PFSK-1 (cell line): ENCODE results near the gene TRMU.

ENCODE experiments used
- FOXP2 ChIP-seq: optimal IDR thresholded peaks from 2 replicates; pipeline ENCODE3; 2011; ENCODE audit warnings: borderline replicate concordance, control low read depth, inconsistent platforms; ENCODE audit not compliant: insufficient read depth; ENCODE audit errors: extremely low read length, extremely low read depth
- POLR2AphosphoS5 ChIP-seq: IDR thresholded peaks from 2 replicates; pipeline ENCODE4 v1.6.1; 2012; ENCODE audit warnings: low read depth, mild to moderate bottlenecking, control low read depth, low read length, moderate library complexity
- REST ChIP-seq, 2 experiments: IDR thresholded peaks; 2 replicates each; pipeline versions ENCODE4 v1.6.1 to v1.8.0; 2011 to 2012; ENCODE audit warnings: low read depth in 2 of 2, low read length in 2 of 2, control low read depth in 1 of 2, inconsistent platforms in 1 of 2, mild to moderate bottlenecking in 1 of 2, moderate library complexity in 1 of 2; ENCODE audit not compliant: insufficient read depth in 1 of 2
- SIN3A ChIP-seq: IDR thresholded peaks from 2 replicates; pipeline ENCODE4 v1.6.1; 2012; ENCODE audit warnings: mild to moderate bottlenecking, low read length, moderate library complexity, borderline replicate concordance; ENCODE audit not compliant: insufficient read depth
- TAF1 ChIP-seq: IDR thresholded peaks from 2 replicates; pipeline ENCODE4 v1.6.1; 2012; ENCODE audit warnings: low read length, control low read depth, borderline replicate concordance; ENCODE audit not compliant: insufficient read depth

TRMU gene

GRCh38 chr22:46296257-46297150 is 39.0 kb upstream of the TRMU start, which contains the start of gene GTSE1:
Gene GTSE1 (plus strand): TSS chr22:46296870. CDS start chr22:46297401, 531 bp downstream.
- peak; percentile 49 for TF ChIP-seq FOXP2
- TF ChIP-seq SIN3A: no peak; the same call in 1 of the 2 replicates
- TF ChIP-seq REST (IDR thresholded peaks at IDR 0.05; ENCODE audit: insufficient read depth in 1 of 2, low read depth in 2 of 2, low read length in 2 of 2): no peak
- TF ChIP-seq TAF1: peak; percentile 78; the same call in 1 of the 2 replicates
- TF ChIP-seq POLR2AphosphoS5: peak; percentile 57; the same call in 1 of the 2 replicates

- TF ChIP-seq SIN3A: 0 out of 2 replicates have a peak, but pooled peaks have one; percentile 25
- no peak for TF ChIP-seq TAF1
Observed at GRCh38 chr22:46297151-46297812, 38.2 kb upstream of the TRMU start.

GRCh38 chr22:46299101-46299500 is 36.4 kb upstream of the TRMU start:
- TF ChIP-seq FOXP2: no peak
- no peak for TF ChIP-seq SIN3A
- no peak for TF ChIP-seq REST (IDR thresholded peaks at IDR 0.05; ENCODE audit: insufficient read depth in 1 of 2, low read depth in 2 of 2, low read length in 2 of 2)
- no peak for TF ChIP-seq TAF1
- TF ChIP-seq POLR2AphosphoS5: no peak

GRCh38 chr22:46300491-46300890 is 35.0 kb upstream of the TRMU start:
- no peak for TF ChIP-seq REST (IDR thresholded peaks at IDR 0.05; ENCODE audit: insufficient read depth in 1 of 2, low read depth in 2 of 2, low read length in 2 of 2)
- no peak for TF ChIP-seq FOXP2
- no peak for TF ChIP-seq SIN3A
- no peak for TF ChIP-seq TAF1
- no peak for TF ChIP-seq POLR2AphosphoS5

- TF ChIP-seq FOXP2: no peak
- TF ChIP-seq POLR2AphosphoS5: no peak
- no peak for TF ChIP-seq TAF1
- TF ChIP-seq SIN3A: no peak
- TF ChIP-seq REST (IDR thresholded peaks at IDR 0.05; ENCODE audit: insufficient read depth in 1 of 2, low read depth in 2 of 2, low read length in 2 of 2): no peak
Observed at GRCh38 chr22:46303347-46303965, 32.1 kb upstream of the TRMU start.
